Subcutaneous abdominal adipose tissue (tissue), 5 donors: ENCODE results near the gene ELMO1.

Experiments
- H3K27ac ChIP-seq: one replicate; pipeline ENCODE4 v1.7.0; 2013; ENCODE audit warnings: low read depth, mild to moderate bottlenecking, inconsistent platforms, low read length, moderate library complexity
- H3K27me3 ChIP-seq, 5 donors: one replicate each; pipeline ENCODE4 v1.7.0; 2013; ENCODE audit warnings: low read length in 5 of 5, inconsistent platforms in 1 of 5; ENCODE audit not compliant: control insufficient read depth in 5 of 5, insufficient read depth in 4 of 5
- H3K36me3 ChIP-seq, 5 donors: one replicate each; pipeline ENCODE4 v1.7.0; 2013; ENCODE audit warnings: low read length in 5 of 5; ENCODE audit not compliant: control insufficient read depth in 5 of 5, insufficient read depth in 5 of 5
- H3K4me1 ChIP-seq, 5 donors: one replicate each; pipeline ENCODE4 v1.7.0; 2013; ENCODE audit warnings: low read length in 5 of 5, mild to moderate bottlenecking in 3 of 5, moderate library complexity in 1 of 5; ENCODE audit not compliant: control insufficient read depth in 5 of 5, insufficient read depth in 5 of 5
- H3K4me3 ChIP-seq, 5 donors: one replicate each; pipeline ENCODE4 v1.7.0; 2013; ENCODE audit warnings: low read length in 5 of 5, low read depth in 1 of 5
- H3K9ac ChIP-seq, 5 donors: one replicate each; pipeline ENCODE4 v1.7.0; 2013; ENCODE audit warnings: low read length in 5 of 5, mild to moderate bottlenecking in 4 of 5, moderate library complexity in 3 of 5
- H3K9me3 ChIP-seq, 5 donors: one replicate each; pipeline ENCODE4 v1.7.0; 2013; ENCODE audit warnings: low read length in 5 of 5; ENCODE audit not compliant: control insufficient read depth in 5 of 5
- donor health status: healthy.
- donor health status: healthy.
- donor health status: healthy.
- donor health status: healthy.
- donor health status: healthy.

The ELMO1 gene

GRCh38 chr7:37367010-37367409, 81.7 kb downstream of the ELMO1 start:
- H3K4me1 ChIP-seq = peaks cover 0 to 26% (median 0%) of the 10 kb centered on the region in 5 donors

DNA sequence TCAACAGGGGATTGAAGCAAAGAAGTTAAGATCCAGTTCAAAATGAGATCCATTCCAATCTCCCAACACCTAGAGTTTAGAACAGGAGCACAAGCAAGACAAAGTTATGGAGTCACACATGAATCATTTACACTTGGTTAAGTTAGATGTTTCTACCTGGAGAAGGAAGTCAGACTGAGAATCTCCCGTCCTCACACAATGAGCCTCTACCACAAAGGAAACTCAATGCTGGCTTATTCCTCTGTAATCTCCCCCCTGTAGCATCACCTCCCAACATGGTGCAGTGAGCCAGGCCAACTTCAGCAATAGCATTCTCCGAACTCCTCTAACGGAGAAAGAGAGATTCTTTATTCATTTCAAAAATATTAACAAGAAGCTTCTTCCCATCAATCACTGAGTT, 82.2 kb downstream of the ELMO1 start:
- Histone ChIP-seq H3K4me1 (peaks cover 0 to 26% (median 0%) of the 10 kb centered on the region in 5 donors), H3K27me3 (no peaks in the 10 kb centered on the region), H3K4me3 (no peak overlapping the region), H3K27ac (no peak overlapping the region), H3K9ac (no peak overlapping the region), H3K36me3 (no peaks in the 10 kb centered on the region), H3K9me3 (no peaks in the 10 kb centered on the region)

More at GRCh38 chr7:37367010-37367409, 81.7 kb downstream of the ELMO1 start:
- H3K4me3 ChIP-seq = no peak overlapping the region
- H3K27me3 ChIP-seq = no peaks in the 10 kb centered on the region
- H3K27ac ChIP-seq = no peak overlapping the region
- no peaks in the 10 kb centered on the region for H3K9me3 ChIP-seq
- H3K36me3 ChIP-seq = no peaks in the 10 kb centered on the region
- no peak overlapping the region for H3K9ac ChIP-seq

GRCh38 chr7:37365405-37365804, 83.3 kb downstream of the ELMO1 start:
- no peaks in the 10 kb centered on the region for H3K36me3 ChIP-seq
- no peaks in the 10 kb centered on the region for H3K9me3 ChIP-seq
- no peak overlapping the region for H3K9ac ChIP-seq
- H3K4me1 ChIP-seq = peaks cover 0 to 26% (median 0%) of the 10 kb centered on the region in 5 donors
- no peaks in the 10 kb centered on the region for H3K27me3 ChIP-seq
- no peak overlapping the region for H3K27ac ChIP-seq
- no peak overlapping the region for H3K4me3 ChIP-seq

DNA sequence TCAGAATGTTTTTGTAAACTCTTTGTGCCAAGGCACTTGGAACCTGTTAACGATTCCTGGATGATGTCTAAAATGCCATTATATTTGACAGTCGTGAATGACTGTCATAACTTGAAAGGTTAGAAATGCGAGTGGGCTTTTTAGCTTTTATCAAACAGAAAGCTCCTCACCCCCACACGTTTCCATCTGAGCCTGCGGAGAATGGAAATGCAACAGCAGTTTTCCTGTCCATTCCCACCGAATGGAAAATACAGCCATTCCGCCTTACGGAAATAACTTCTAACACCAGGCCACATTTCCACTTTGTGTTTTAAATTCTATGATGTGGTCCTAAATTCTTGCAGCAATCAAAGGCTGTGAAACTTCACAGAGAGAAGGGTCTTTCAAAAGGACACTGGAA, 83.8 kb downstream of the ELMO1 start:
- Histone ChIP-seq H3K4me3 (no peak overlapping the region), H3K9me3 (no peaks in the 10 kb centered on the region), H3K27me3 (no peaks in the 10 kb centered on the region), H3K36me3 (no peaks in the 10 kb centered on the region), H3K27ac (no peak overlapping the region), H3K4me1 (peaks cover 0 to 22% (median 0%) of the 10 kb centered on the region in 5 donors), H3K9ac (no peak overlapping the region)

DNA sequence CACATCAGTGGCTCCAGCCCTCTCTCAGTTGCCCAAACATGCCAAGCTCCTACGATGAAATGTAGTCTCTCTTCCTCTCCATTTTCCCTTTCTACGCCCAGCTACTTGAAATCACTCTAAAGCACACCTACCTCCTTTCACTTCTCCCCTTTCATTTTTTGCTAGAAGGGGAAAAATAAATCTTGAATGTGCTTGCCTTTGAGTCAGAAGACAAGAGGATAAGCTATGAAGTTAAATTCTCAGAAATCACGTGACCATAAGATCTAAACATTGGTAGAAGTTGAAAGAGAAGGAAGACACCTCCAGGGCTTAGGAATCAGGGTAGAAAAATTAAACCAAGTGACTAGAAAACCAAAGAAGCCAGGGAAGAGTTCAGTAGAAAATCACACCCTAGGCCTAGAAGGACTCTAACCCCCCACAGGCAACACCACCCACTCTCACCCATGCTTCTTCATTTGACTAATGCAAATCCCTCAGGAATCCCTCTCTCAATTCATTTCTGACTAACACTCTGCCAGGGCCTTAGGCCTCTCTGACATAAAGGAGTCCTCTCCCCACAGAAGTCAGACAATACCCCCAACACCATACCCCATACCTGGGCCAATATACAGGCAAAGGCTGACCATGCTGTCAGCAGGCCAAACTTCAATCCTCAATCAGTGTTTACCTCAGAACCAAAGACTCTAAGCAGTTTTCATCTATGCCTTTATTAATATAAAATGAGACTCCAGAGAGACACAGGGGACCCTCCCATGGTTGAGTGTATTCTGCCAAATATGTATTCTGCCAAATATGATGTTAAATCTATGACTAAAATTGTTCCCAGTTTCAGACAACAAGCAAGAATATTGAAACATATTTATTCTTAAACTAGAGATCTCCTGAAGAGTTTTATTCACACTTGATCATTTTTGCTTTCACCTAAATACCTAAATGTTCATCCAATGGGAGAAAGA, 84.8 kb downstream of the ELMO1 start:
- Histone ChIP-seq H3K9ac (no peak overlapping the region), H3K9me3 (no peaks in the 10 kb centered on the region), H3K4me3 (no peak overlapping the region), H3K27ac (no peak overlapping the region), H3K27me3 (no peaks in the 10 kb centered on the region), H3K4me1 (peaks cover 0 to 24% (median 0%) of the 10 kb centered on the region in 5 donors), H3K36me3 (no peaks in the 10 kb centered on the region)

GRCh38 chr7:37362802-37363201, 85.9 kb downstream of the ELMO1 start:
- no peak overlapping the region for H3K27ac ChIP-seq
- H3K27me3 ChIP-seq = no peaks in the 10 kb centered on the region
- no peak overlapping the region for H3K9ac ChIP-seq
- peaks cover 0 to 21% (median 1%) of the 10 kb centered on the region in 5 donors for H3K4me1 ChIP-seq
- no peaks in the 10 kb centered on the region for H3K36me3 ChIP-seq
- H3K4me3 ChIP-seq = no peak overlapping the region
- H3K9me3 ChIP-seq = no peaks in the 10 kb centered on the region

DNA sequence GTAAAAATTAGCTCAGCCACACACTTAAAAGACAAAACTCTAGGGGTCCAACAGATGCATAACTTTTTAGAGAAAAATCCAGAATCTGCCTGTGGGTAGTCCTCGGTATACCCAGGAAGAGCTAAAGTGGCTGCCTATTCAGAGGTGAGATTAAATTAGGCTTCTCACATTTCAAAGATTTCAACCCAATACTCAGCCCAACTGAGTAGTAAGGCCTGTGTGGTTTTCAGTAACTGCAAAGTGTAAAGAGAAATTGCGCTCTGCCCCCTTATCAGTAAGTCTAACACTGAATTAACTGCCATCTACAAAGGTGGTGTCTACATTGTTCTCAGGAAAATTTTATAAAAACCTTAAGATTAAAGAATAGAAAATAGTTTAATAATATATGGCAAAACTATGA, 88.2 kb downstream of the ELMO1 start:
- H3K4me3 ChIP-seq = no peak overlapping the region
- no peaks in the 10 kb centered on the region for H3K36me3 ChIP-seq
- H3K27ac ChIP-seq = no peak overlapping the region
- no peak overlapping the region for H3K9ac ChIP-seq
- no peaks in the 10 kb centered on the region for H3K27me3 ChIP-seq
- no peaks in the 10 kb centered on the region for H3K9me3 ChIP-seq
- H3K4me1 ChIP-seq = peaks cover 0 to 28% (median 10%) of the 10 kb centered on the region in 5 donors

DNA sequence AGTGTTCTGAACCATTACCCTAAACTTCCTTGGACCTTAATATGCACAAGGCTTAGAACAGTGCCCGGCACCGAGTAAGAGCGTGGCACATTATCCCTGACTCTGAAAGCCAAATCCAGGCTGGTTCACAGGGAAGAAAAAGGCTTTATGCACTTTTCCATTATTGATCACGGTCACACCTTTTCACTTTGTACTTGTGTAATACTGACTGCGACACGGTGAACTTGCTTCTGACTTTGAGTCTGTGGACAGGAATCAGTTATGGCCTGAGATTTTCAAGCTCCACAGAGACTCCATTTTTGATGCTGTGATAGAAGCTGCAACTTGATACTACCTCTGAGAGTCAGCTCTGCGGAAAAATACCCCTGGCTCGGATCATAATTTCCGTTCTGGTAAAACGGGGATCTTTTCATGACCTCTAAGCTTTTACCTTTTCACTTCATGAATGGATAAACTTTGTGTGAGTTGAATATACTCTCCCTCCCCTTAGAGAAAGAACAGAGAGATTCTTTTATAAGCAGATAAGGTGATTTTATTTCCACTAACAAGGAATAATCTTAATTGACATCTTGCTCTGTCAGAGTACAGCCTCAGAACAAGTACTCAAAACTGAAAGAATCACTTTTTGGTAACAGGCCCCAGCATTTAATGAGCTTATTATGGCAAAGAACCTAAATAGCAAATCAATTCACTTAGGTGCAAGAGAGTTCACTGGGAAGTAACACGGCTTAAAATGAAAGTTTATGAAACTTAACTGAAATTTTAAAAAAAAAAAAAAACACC, 88.8 kb downstream of the ELMO1 start:
- H3K4me3 ChIP-seq = no peak overlapping the region
- no peak overlapping the region for H3K27ac ChIP-seq
- no peaks in the 10 kb centered on the region for H3K27me3 ChIP-seq
- no peak overlapping the region for H3K9ac ChIP-seq
- H3K9me3 ChIP-seq = no peaks in the 10 kb centered on the region
- peaks cover 3 to 34% (median 16%) of the 10 kb centered on the region in 5 donors for H3K4me1 ChIP-seq
- no peaks in the 10 kb centered on the region for H3K36me3 ChIP-seq

- Histone ChIP-seq H3K36me3 (no peaks in the 10 kb centered on the region), H3K4me3 (no peak overlapping the region), H3K27ac (no peak overlapping the region), H3K9me3 (no peaks in the 10 kb centered on the region), H3K4me1 (peaks cover 3 to 34% (median 22%) of the 10 kb centered on the region in 5 donors), H3K27me3 (no peaks in the 10 kb centered on the region), H3K9ac (no peak overlapping the region)
Measured at GRCh38 chr7:37359180-37359579, 89.5 kb downstream of the ELMO1 start.

- H3K4me1 ChIP-seq = peaks cover 3 to 43% (median 27%) of the 10 kb centered on the region in 5 donors
- no peak overlapping the region for H3K27ac ChIP-seq
- H3K4me3 ChIP-seq = no peak overlapping the region
- H3K27me3 ChIP-seq = no peaks in the 10 kb centered on the region
- no peak overlapping the region for H3K9ac ChIP-seq
- H3K9me3 ChIP-seq = no peaks in the 10 kb centered on the region
- H3K36me3 ChIP-seq = no peaks in the 10 kb centered on the region
Measured at GRCh38 chr7:37357637-37357996, 91.0 kb downstream of the ELMO1 start.
